Fibroblast of lung (primary cell): ENCODE results near the gene USP19. TPM values are rescaled to one million over a fixed set of nuclear protein-coding genes. Genes with fewer than 3 reads are reported as not detected.

ENCODE experiments used
- DNase-seq, 2 donors: peaks; one replicate each; pipeline versions ENCODE4 v3.0.0 to v3.0.0-alpha.2; 2010; ENCODE audit warnings: low read depth in 2 of 2
- H2AFZ ChIP-seq: 2 replicates; pipeline ENCODE4 v1.5.1; 2012; ENCODE audit warnings: low read length, control low read depth, inconsistent platforms
- H3K27ac ChIP-seq: 2 replicates; pipeline ENCODE4 v1.5.1; 2011; ENCODE audit warnings: low read length, control low read depth; ENCODE audit not compliant: insufficient read depth
- H3K27me3 ChIP-seq: 2 replicates; pipeline ENCODE4 v1.5.1; 2011; ENCODE audit warnings: mild to moderate bottlenecking, low read length; ENCODE audit not compliant: control insufficient read depth, insufficient read depth
- H3K36me3 ChIP-seq: 2 replicates; pipeline ENCODE4 v1.5.1; 2011; ENCODE audit warnings: low read length; ENCODE audit not compliant: control insufficient read depth, insufficient read depth
- H3K4me1 ChIP-seq: 2 replicates; pipeline ENCODE4 v1.5.1; 2011; ENCODE audit warnings: low read length; ENCODE audit not compliant: control insufficient read depth, insufficient read depth; ENCODE audit errors: extremely low read depth
- H3K4me2 ChIP-seq: 2 replicates; pipeline ENCODE4 v1.5.1; 2011; ENCODE audit warnings: low read length, control low read depth; ENCODE audit not compliant: insufficient read depth; ENCODE audit errors: extremely low read depth
- H3K4me3 ChIP-seq, 4 experiments: fragments of 200-600 bp in 1 of 4; sonication (generic) in 1 of 4; replicated peaks in 1 of 4; 2 replicates each; pipeline ENCODE4 v1.5.1; 2011 to 2016; ENCODE audit warnings: low read length in 4 of 4, low read depth in 3 of 4, mild to moderate bottlenecking in 3 of 4, control low read depth in 2 of 4, inconsistent platforms in 1 of 4, mixed read lengths in 1 of 4; ENCODE audit not compliant: insufficient read depth in 1 of 4; ENCODE audit errors: control extremely low read depth in 1 of 4
- H3K79me2 ChIP-seq: 2 replicates; pipeline ENCODE4 v1.5.1; 2012; ENCODE audit warnings: mild to moderate bottlenecking, low read length, inconsistent platforms; ENCODE audit not compliant: control insufficient read depth, insufficient read depth
- H3K9ac ChIP-seq: 2 replicates; pipeline ENCODE4 v1.5.1; 2011; ENCODE audit warnings: mild to moderate bottlenecking, low read length, control low read depth; ENCODE audit not compliant: insufficient read depth
- H3K9me3 ChIP-seq: 2 replicates; pipeline ENCODE4 v1.5.1; 2012; ENCODE audit warnings: low read depth, low read length; ENCODE audit not compliant: control insufficient read depth, insufficient read depth
- H4K20me1 ChIP-seq: 2 replicates; pipeline ENCODE4 v1.5.1; 2011; ENCODE audit warnings: low read length; ENCODE audit not compliant: control insufficient read depth, insufficient read depth; ENCODE audit errors: extremely low read depth
- EZH2 ChIP-seq: IDR thresholded peaks from 2 replicates; pipeline ENCODE4 v1.5.1; 2012; ENCODE audit warnings: low read length, control low read depth, mild to moderate bottlenecking; ENCODE audit errors: missing control alignments
- polyA plus RNA-seq, 2 donors: library from polyadenylated mRNA; depleted of rRNA in 1 of 2; stranded (reverse) in 1 of 2; unstranded in 1 of 2; fragments of >200 nt; gene quantifications; 2 replicates each; pipeline ENCODE4 v1.2.1, GENCODE V29; 2011 to 2012; ENCODE audit warnings: missing spikeins in 1 of 2
- total RNA-seq: library from RNA; depleted of rRNA; stranded (reverse); fragments of >200 nt; gene quantifications from 2 replicates; pipeline ENCODE4 v1.2.1, GENCODE V29; 2014
- TF ChIP-seq, protein P1 (sequence below), 2 donors: IDR thresholded peaks in 1 of 2; conservative IDR thresholded peaks in 1 of 2; 1 replicate in 1 of 2; 2 replicates in 1 of 2; pipeline ENCODE4 v1.5.1; 2011 to 2012; ENCODE audit warnings: low read length in 2 of 2, control low read depth in 1 of 2, inconsistent platforms in 1 of 2, low read depth in 1 of 2, mild to moderate bottlenecking in 1 of 2

Gene USP19
- total and polyA plus RNA-seq, 2 donors (not counting 1 experiment from before 2014, with no cell fraction given), result 23.3 to 53.8 TPM

DNA sequence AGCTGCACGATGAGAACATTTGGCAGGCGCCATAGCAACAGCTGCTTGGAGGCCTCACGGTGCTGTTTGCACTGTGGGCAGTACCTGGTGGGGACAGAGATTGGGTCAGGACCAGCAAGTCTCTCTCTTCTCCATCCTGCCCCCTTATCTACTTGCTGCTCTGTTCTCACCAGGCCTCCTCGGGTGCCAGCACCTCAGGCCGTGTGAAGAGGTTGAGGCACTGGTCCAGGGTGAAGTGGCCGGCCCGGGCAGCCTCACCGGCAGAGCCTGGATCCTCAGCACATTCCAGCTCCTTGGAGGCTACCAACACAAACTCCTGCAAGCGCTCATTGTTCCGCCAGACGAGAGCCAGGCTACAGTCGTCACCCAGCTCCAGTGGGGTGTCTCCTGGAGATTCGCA is 9.8 kb downstream of the USP19 start:
- Histone ChIP-seq H3K27ac (no peak overlapping the region), H3K4me3 (no peak overlapping the region), H3K9ac (no peak overlapping the region), H3K4me2 (no peak overlapping the region), H4K20me1 (no peaks in the 10 kb centered on the region), H3K79me2 (no peaks in the 10 kb centered on the region), H3K36me3 (peaks cover 44% of the 10 kb centered on the region), H2AFZ (no peak overlapping the region), H3K27me3 (no peaks in the 10 kb centered on the region), H3K9me3 (no peaks in the 10 kb centered on the region), H3K4me1 (no peaks in the 10 kb centered on the region)
- DNase-seq, result no peak
- TF ChIP-seq, protein P1, sequence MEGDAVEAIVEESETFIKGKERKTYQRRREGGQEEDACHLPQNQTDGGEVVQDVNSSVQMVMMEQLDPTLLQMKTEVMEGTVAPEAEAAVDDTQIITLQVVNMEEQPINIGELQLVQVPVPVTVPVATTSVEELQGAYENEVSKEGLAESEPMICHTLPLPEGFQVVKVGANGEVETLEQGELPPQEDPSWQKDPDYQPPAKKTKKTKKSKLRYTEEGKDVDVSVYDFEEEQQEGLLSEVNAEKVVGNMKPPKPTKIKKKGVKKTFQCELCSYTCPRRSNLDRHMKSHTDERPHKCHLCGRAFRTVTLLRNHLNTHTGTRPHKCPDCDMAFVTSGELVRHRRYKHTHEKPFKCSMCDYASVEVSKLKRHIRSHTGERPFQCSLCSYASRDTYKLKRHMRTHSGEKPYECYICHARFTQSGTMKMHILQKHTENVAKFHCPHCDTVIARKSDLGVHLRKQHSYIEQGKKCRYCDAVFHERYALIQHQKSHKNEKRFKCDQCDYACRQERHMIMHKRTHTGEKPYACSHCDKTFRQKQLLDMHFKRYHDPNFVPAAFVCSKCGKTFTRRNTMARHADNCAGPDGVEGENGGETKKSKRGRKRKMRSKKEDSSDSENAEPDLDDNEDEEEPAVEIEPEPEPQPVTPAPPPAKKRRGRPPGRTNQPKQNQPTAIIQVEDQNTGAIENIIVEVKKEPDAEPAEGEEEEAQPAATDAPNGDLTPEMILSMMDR (conservative IDR thresholded peaks at IDR 0.05 in 1 of 2, IDR thresholded peaks at IDR 0.05 in 1 of 2; ENCODE audit: low read depth in 1 of 2, low read length in 2 of 2), result no peak
- no peak for TF ChIP-seq EZH2

- no peak for DNase-seq
- Histone ChIP-seq H3K27ac (no peak overlapping the region), H4K20me1 (no peaks in the 10 kb centered on the region), H2AFZ (no peak overlapping the region), H3K9ac (no peak overlapping the region), H3K4me1 (peaks cover 4% of the 10 kb centered on the region), H3K79me2 (peaks cover 11% of the 10 kb centered on the region), H3K4me3 (no peak overlapping the region), H3K4me2 (no peak overlapping the region), H3K9me3 (no peaks in the 10 kb centered on the region), H3K36me3 (peaks cover 29% of the 10 kb centered on the region), H3K27me3 (no peaks in the 10 kb centered on the region)
- TF ChIP-seq, protein P1 (conservative IDR thresholded peaks at IDR 0.05 in 1 of 2, IDR thresholded peaks at IDR 0.05 in 1 of 2; ENCODE audit: low read depth in 1 of 2, low read length in 2 of 2), result no peak
- no peak for TF ChIP-seq EZH2
These were observed 12.3 kb downstream of the USP19 start for GRCh38 chr3:49108346-49108745.

DNA sequence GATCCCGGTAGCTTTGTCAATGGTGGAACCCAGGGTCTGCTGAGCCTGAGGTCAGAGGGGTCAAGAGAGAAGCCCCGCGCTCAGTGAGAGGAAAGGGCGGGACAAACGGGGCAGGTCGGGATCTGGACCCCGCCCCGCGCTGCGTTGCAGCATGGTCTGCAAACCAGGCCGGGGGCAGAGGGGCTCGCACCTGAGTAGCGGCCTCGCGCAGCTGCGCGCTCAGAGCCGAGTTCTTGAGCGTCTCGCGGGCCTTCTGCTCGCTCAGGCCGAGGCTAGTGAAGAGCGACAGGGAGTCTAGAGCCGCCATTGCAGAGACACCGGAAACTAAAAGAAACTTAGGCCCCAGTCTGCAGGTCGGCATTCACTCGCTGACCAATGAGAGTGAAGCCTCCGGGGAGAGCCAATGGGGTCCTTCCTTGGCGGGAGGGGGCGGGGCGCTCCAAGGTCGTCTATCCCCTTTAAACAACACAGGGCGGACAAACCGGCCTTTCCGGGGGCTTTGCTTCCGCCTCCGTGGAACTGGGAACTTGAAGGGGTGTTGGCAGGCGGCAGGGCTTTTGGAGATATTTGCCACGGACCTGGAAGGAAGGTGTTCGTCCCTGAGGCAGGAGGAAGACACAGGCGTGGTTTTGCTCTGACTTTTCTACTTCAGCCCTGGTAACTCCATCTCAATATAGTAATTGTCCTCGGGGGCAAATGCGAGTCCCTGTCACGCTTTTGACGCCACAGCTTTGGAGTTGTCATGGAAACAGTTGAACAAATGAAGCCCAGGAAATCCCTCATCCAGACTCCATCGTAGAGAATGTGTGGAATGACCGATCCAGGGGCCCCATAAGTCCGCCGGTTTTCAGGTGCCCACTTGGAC is 16.0 kb downstream of the USP19 start, which contains the start of gene QARS1:
Gene QARS1 (minus strand): TSS at position 331 of the 865 bp plus-strand sequence. CDS start 24 bp downstream, at position 307.
- peak; percentile 90 for DNase-seq
- H3K27ac ChIP-seq, result peak within 1 kb of the TSS; percentile 88
- no peak for TF ChIP-seq EZH2
- TF ChIP-seq, protein P1 (conservative IDR thresholded peaks at IDR 0.05 in 1 of 2, IDR thresholded peaks at IDR 0.05 in 1 of 2; ENCODE audit: low read depth in 1 of 2, low read length in 2 of 2), result no peak
- H3K4me2 ChIP-seq, result peak within 1 kb of the TSS; percentile 100
- peaks cover 7% of the 10 kb centered on the region for H3K4me1 ChIP-seq
- peak within 1 kb of the TSS; percentile 81 for H3K9ac ChIP-seq
- H3K4me3 ChIP-seq, result peak within 1 kb of the TSS; percentile 75 to 89 (median 76)
- H3K79me2 ChIP-seq, result peaks cover 14% of the 10 kb centered on the region
- H3K9me3 ChIP-seq, result no peaks in the 10 kb centered on the region
- H3K27me3 ChIP-seq, result no peaks in the 10 kb centered on the region
- H4K20me1 ChIP-seq, result no peaks in the 10 kb centered on the region
- peaks cover 32% of the 10 kb centered on the region for H3K36me3 ChIP-seq
- peak within 1 kb of the TSS; percentile 89 for H2AFZ ChIP-seq
